Stomach (tissue), 9 donors: ENCODE measurements around the gene ETS2. TPM values are rescaled to one million over a fixed set of nuclear protein-coding genes. Genes with fewer than 3 reads are reported as not detected.

ENCODE experiments used
- DNase-seq, 2 donors: peaks; one replicate each; pipeline versions ENCODE4 v3.0.0 to v3.0.0-alpha.2; 2013 to 2019
- H3K27ac ChIP-seq, 5 donors: fragments of 200-600 bp in 4 of 5; sonication (generic) in 4 of 5; one replicate each; pipeline ENCODE4 v1.5.1; 2013 to 2019; ENCODE audit warnings: mild to moderate bottlenecking in 1 of 5, moderate library complexity in 1 of 5
- H3K27me3 ChIP-seq, 3 donors: fragments of 200-600 bp; sonication (generic); one replicate each; pipeline ENCODE4 v1.5.1; 2017 to 2019; ENCODE audit warnings: mixed run types in 1 of 3
- H3K36me3 ChIP-seq, 4 donors: fragments of 200-600 bp; sonication (generic); 1 replicate in 3 of 4; 2 replicates in 1 of 4; pipeline ENCODE4 v1.5.1; 2016 to 2019
- H3K4me1 ChIP-seq, 4 donors: fragments of 200-600 bp; sonication (generic); one replicate each; pipeline ENCODE4 v1.5.1; 2016 to 2019
- H3K4me3 ChIP-seq, 4 donors: fragments of 200-600 bp; sonication (generic) in 3 of 4; one replicate each; pipeline ENCODE4 v1.5.1; 2016 to 2019; ENCODE audit warnings: mild to moderate bottlenecking in 1 of 4
- H3K9me3 ChIP-seq, 4 donors: fragments of 200-600 bp; sonication (generic); one replicate each; pipeline ENCODE4 v1.5.1; 2016 to 2019
- CTCF ChIP-seq, 7 experiments: fragments of 450-650 bp in 4 of 7; fragments of 200-600 bp in 3 of 7; sonication (generic) in 3 of 7; IDR thresholded peaks; one replicate each; pipeline ENCODE4 v1.5.1; 2016 to 2019; ENCODE audit warnings: antibody characterized with exemption in 7 of 7, control low read depth in 2 of 7, mild to moderate bottlenecking in 1 of 7
- EP300 ChIP-seq: sonication (generic); formaldehyde crosslinking; IDR thresholded peaks from one replicate; pipeline ENCODE4 v1.6.1; 2017; ENCODE audit warnings: antibody characterized with exemption
- POLR2A ChIP-seq, 4 donors: fragments of 450-650 bp; IDR thresholded peaks; one replicate each; pipeline ENCODE4 v1.6.1; 2016; ENCODE audit warnings: antibody characterized with exemption in 4 of 4, control low read depth in 2 of 4, mild to moderate bottlenecking in 1 of 4, moderate library complexity in 1 of 4
- POLR2AphosphoS5 ChIP-seq, 3 donors: sonication (generic); formaldehyde crosslinking; IDR thresholded peaks; one replicate each; pipeline ENCODE4 v1.6.1; 2016; ENCODE audit warnings: antibody characterized with exemption in 3 of 3
- WGBS, 5 donors: extraction: QIAGEN DNeasy Blood & Tissue Kit in 3 of 5; methylation state at CpG; one replicate each; pipeline versions ENCODE4 v1.1.5 to v1.1.7; 2013 to 2018; 5-methylcytosine and 5-hydroxymethylcytosine counted together
- intact Hi-C: fragments of 100-400 bp; cut with DNase I; formaldehyde crosslinking; loops from one replicate; pipeline ENCODE4 v1.15.1; 2023; ENCODE audit warnings: low total_unique reads
- polyA plus RNA-seq, 3 donors: library from polyadenylated mRNA; stranded (reverse); fragments of 200-250 nt; gene quantifications; one replicate each; pipeline ENCODE4 v1.2.3, GENCODE V29; 2013
- total RNA-seq, 5 donors: library from RNA; depleted of rRNA; stranded (reverse); fragments of >200 nt; gene quantifications; one replicate each; pipeline versions ENCODE4 v1.1.0 to v1.2.3, GENCODE V29; 2014 to 2016
- donor health status: healthy with polysubstance abuse.
- donor health status: Bipolar disorder and iron deficiency.
- donor health status: healthy.

ETS2 gene
- total and polyA plus RNA-seq, 8 donors, result 33.8 to 80.0 (median 50.6) TPM

- intact Hi-C loops, result no loop called here
- 92 to 95% (median 95%) methylated on average over 17 of the region's 17 CpGs for WGBS, 5 donors
- Histone ChIP-seq H3K27me3 (no peaks in the 10 kb centered on the region), H3K36me3 (no peaks in the 10 kb centered on the region), H3K9me3 (no peaks in the 10 kb centered on the region), H3K27ac (no peak overlapping the region), H3K4me3 (no peak overlapping the region), H3K4me1 (no peaks in the 10 kb centered on the region)
- TF ChIP-seq EP300, result no peak
- TF ChIP-seq CTCF (IDR thresholded peaks at IDR 0.05), result no peak
- TF ChIP-seq POLR2AphosphoS5 (IDR thresholded peaks at IDR 0.05), result no peak
- TF ChIP-seq POLR2A (IDR thresholded peaks at IDR 0.05), result no peak
- no peak for DNase-seq
Measured at GRCh38 chr21:38840456-38841300, 34.9 kb downstream of the ETS2 start.

GRCh38 chr21:38841472-38841871 is 35.7 kb downstream of the ETS2 start:
- Histone ChIP-seq H3K27me3 (no peaks in the 10 kb centered on the region), H3K36me3 (no peaks in the 10 kb centered on the region), H3K4me1 (no peaks in the 10 kb centered on the region), H3K27ac (no peak overlapping the region), H3K9me3 (no peaks in the 10 kb centered on the region), H3K4me3 (no peak overlapping the region)
- intact Hi-C loops, result no loop called here
- no peak for TF ChIP-seq POLR2AphosphoS5 (IDR thresholded peaks at IDR 0.05)
- no peak for DNase-seq
- WGBS, 5 donors, result 98 to 100% (median 100%) methylated on average over 2 of the region's 2 CpGs

- no peaks in the 10 kb centered on the region for H3K4me1 ChIP-seq
- TF ChIP-seq POLR2A (IDR thresholded peaks at IDR 0.05) (no peak), POLR2AphosphoS5 (IDR thresholded peaks at IDR 0.05) (no peak), CTCF (IDR thresholded peaks at IDR 0.05) (no peak), EP300 (no peak)
- no peak overlapping the region for H3K27ac ChIP-seq
- no peaks in the 10 kb centered on the region for H3K9me3 ChIP-seq
- H3K4me3 ChIP-seq, result no peak overlapping the region
- DNase-seq, result peak in 1 of 2 donors; percentile 53
- intact Hi-C loops, result no loop called here
- 65 to 79% (median 68%) methylated on average over 4 of the region's 4 CpGs for WGBS, 5 donors
- no peaks in the 10 kb centered on the region for H3K27me3 ChIP-seq
- no peaks in the 10 kb centered on the region for H3K36me3 ChIP-seq
Measured at GRCh38 chr21:38842079-38842478, 36.4 kb downstream of the ETS2 start.

- no peaks in the 10 kb centered on the region for H3K36me3 ChIP-seq
- no peak overlapping the region for H3K27ac ChIP-seq
- peaks cover 0 to 8% (median 0%) of the 10 kb centered on the region in 4 donors for H3K4me1 ChIP-seq
- 88 to 96% (median 91%) methylated on average over 5 of the region's 5 CpGs for WGBS, 5 donors
- no peak overlapping the region for H3K4me3 ChIP-seq
- no peaks in the 10 kb centered on the region for H3K27me3 ChIP-seq
- no peak for DNase-seq
- intact Hi-C loops, result no loop called here
- TF ChIP-seq EP300, result no peak
- TF ChIP-seq POLR2A (IDR thresholded peaks at IDR 0.05), result no peak
- no peak for TF ChIP-seq CTCF (IDR thresholded peaks at IDR 0.05)
- no peaks in the 10 kb centered on the region for H3K9me3 ChIP-seq
Measured at GRCh38 chr21:38843379-38843778, 37.6 kb downstream of the ETS2 start.
